T-helper 2 cell treated with Interferon-gamma antibody and Interleukin-4, amounts not matched to agents 100 ng/mL and 5 ng/mL, for 36 hours (primary cell): ENCODE measurements around the gene ATP6V1C2. TPM values are rescaled to one million over a fixed set of nuclear protein-coding genes. Genes with fewer than 3 reads are reported as not detected.

Source experiments
- intact Hi-C: fragments of 100-400 bp; cut with micrococcal nuclease; formaldehyde crosslinking; loops from one replicate; pipeline ENCODE4 v1.15.1; 2023
- total RNA-seq: library from RNA; stranded (reverse); gene quantifications from 2 replicates; pipeline ENCODE4 v1.2.3, GENCODE V29; 2022

ATP6V1C2 gene
- total RNA-seq, 1 donor from 2014 or later, result not detected

GRCh38 chr2:10832203-10832936, 110.9 kb downstream of the ATP6V1C2 start:
- intact Hi-C loops, result loop anchor here (1.0 to 2.0 kb wide), 3 partner anchors 68 to 752 kb away; no protein-coding TSS in a partner anchor

GRCh38 chr2:10833021-10833420, 111.6 kb downstream of the ATP6V1C2 start:
- intact Hi-C loops, result loop anchor here (2.0 kb wide), 1 partner anchor 752 kb away; no protein-coding TSS in a partner anchor

GRCh38 chr2:10834068-10834655, 112.7 kb downstream of the ATP6V1C2 start:
- intact Hi-C loops, result no loop called here

Other genes starting within 250 kb of the ATP6V1C2 start
- gene NOL10, start 31.7 kb upstream of the ATP6V1C2 start, total RNA-seq, result 27.1 and 31.1 TPM in 2 replicates
- 188 and 190 TPM in 2 replicates for gene PDIA6, start 91.2 kb downstream of the ATP6V1C2 start, total RNA-seq
- not detected in 2 replicates for gene KCNF1, start 190.3 kb downstream of the ATP6V1C2 start, total RNA-seq